HepG2 (cell line): Measurements from ENCODE around the gene PSMD9. TPM values are rescaled to one million over a fixed set of nuclear protein-coding genes. Genes with fewer than 3 reads are reported as not detected.
A peak's percentile ranks its signal among the peaks of the same experiment; 100 is the strongest.

Experiments used
- ARID4A ChIP-seq: sonication (generic); formaldehyde crosslinking; IDR thresholded peaks from 2 replicates; pipeline ENCODE4 v1.5.0; 2020; ENCODE audit warnings: mild to moderate bottlenecking, missing genetic modification reagents, borderline replicate concordance
- ELK4 ChIP-seq: sonication (generic); formaldehyde crosslinking; IDR thresholded peaks from 2 replicates; pipeline ENCODE4 v1.9.0; 2021; ENCODE audit warnings: missing genetic modification reagents, borderline replicate concordance
- HIC2 ChIP-seq: sonication (generic); formaldehyde crosslinking; IDR thresholded peaks from 2 replicates; pipeline ENCODE4 v1.9.0; 2022; ENCODE audit warnings: low read depth, missing genetic modification reagents
- HNF1B ChIP-seq: sonication (generic); formaldehyde crosslinking; IDR thresholded peaks from 2 replicates; pipeline ENCODE4 v1.5.1; 2020; ENCODE audit warnings: mild to moderate bottlenecking, moderate library complexity, missing genetic modification reagents
- MAZ ChIP-seq, 2 experiments: sonication (generic) in 1 of 2; formaldehyde crosslinking in 1 of 2; IDR thresholded peaks; 2 replicates each; pipeline versions ENCODE4 v1.5.0 to v1.6.1; 2012 to 2020; ENCODE audit warnings: low read depth in 2 of 2, mild to moderate bottlenecking in 2 of 2, borderline replicate concordance in 1 of 2, improper control_type of control experiment in 1 of 2, low read length in 1 of 2, missing genetic modification reagents in 1 of 2, moderate library complexity in 1 of 2
- MIER3 ChIP-seq: IDR thresholded peaks from 2 replicates; pipeline ENCODE4 v1.6.1; 2016; ENCODE audit warnings: missing compliant biosample characterization, borderline replicate concordance
- MXD4 ChIP-seq: IDR thresholded peaks from 2 replicates; pipeline ENCODE4 v1.6.1; 2016; ENCODE audit warnings: mild to moderate bottlenecking, missing biosample characterization, missing genetic modification reagents
- PAXIP1 ChIP-seq: sonication (generic); formaldehyde crosslinking; conservative IDR thresholded peaks from 2 replicates; pipeline ENCODE4 v1.4.0; 2020; ENCODE audit warnings: mild to moderate bottlenecking, missing genetic modification reagents, moderate library complexity
- PHF21A ChIP-seq: sonication (generic); formaldehyde crosslinking; IDR thresholded peaks from 2 replicates; pipeline ENCODE4 v1.5.0; 2020; ENCODE audit warnings: mild to moderate bottlenecking, missing genetic modification reagents
- POLR2AphosphoS5 ChIP-seq: IDR thresholded peaks from 2 replicates; pipeline ENCODE4 v1.6.1; 2012; ENCODE audit warnings: low read depth, low read length
- SOX5 ChIP-seq: IDR thresholded peaks from 2 replicates; pipeline ENCODE4 v1.6.1; 2016; ENCODE audit warnings: borderline replicate concordance
- SRSF1 ChIP-seq: fragments of 200-400 bp; formaldehyde crosslinking; optimal IDR thresholded peaks from 2 replicates; pipeline ENCODE3; 2017; ENCODE audit warnings: mild to moderate bottlenecking, low read depth, low read length, moderate library complexity
- ZNF292 ChIP-seq: sonication (generic); formaldehyde crosslinking; IDR thresholded peaks from 2 replicates; pipeline ENCODE4 v1.8.1; 2022; ENCODE audit warnings: mild to moderate bottlenecking, low read depth, missing genetic modification reagents, borderline replicate concordance
- polyA plus RNA-seq, 8 experiments: library from polyadenylated mRNA; depleted of rRNA in 3 of 8; stranded (reverse) in 7 of 8; unstranded in 1 of 8; fragments of >200 nt; fragmentation: Illumina TruSeq in 4 of 8; extraction: Trizol in 4 of 8; gene quantifications; 2 replicates each; pipeline versions ENCODE4 v1.2.1 to v1.2.3, GENCODE V29; 2011 to 2016; ENCODE audit warnings: low read depth in 4 of 8, missing spikeins in 1 of 8, mixed read lengths in 1 of 8; ENCODE audit not compliant: insufficient read depth in 1 of 8
- total RNA-seq, 5 experiments: library from RNA; depleted of rRNA; stranded (reverse); fragments of >200 nt; fragmentation: Illumina TruSeq; extraction: Trizol; gene quantifications; 2 replicates each; pipeline ENCODE4 v1.2.3, GENCODE V29; 2016; ENCODE audit warnings: low read depth in 1 of 5

Gene PSMD9
- total and polyA plus RNA-seq, 2 of the 13 experiments (the other 11 are each of a cell fraction or from before 2014, with no cell fraction given) = 41.4 to 61.1 TPM

- TF ChIP-seq ARID4A (no peak), PHF21A (CRISPR knock-in tag) (no peak), SRSF1 (no peak), HIC2 (CRISPR knock-in tag) (peak; percentile 72; the same call in 1 of the 2 replicates), PAXIP1 (peak; percentile 53), MAZ (IDR thresholded peaks at IDR 0.05; ENCODE audit: borderline replicate concordance, low read depth, low read length) (0 out of 2 replicates have a peak, but pooled peaks have one; percentile 30), MAZ (CRISPR knock-in tag; IDR thresholded peaks at IDR 0.05; ENCODE audit: low read depth) (no peak), ELK4 (CRISPR knock-in tag) (no peak), SOX5 (0 out of 2 replicates have a peak, but pooled peaks have one; percentile 19), MXD4 (CRISPR knock-in tag) (no peak), ZNF292 (CRISPR knock-in tag) (peak; percentile 57; the same call in 1 of the 2 replicates), HNF1B (0 out of 2 replicates have a peak, but pooled peaks have one; percentile 16), POLR2AphosphoS5 (peak; percentile 47; the same call in 1 of the 2 replicates), MIER3 (CRISPR knock-in tag) (peak; percentile 63; the same call in 1 of the 2 replicates)
Measured at GRCh38 chr12:121860257-121860656, 28.3 kb upstream of the PSMD9 start (continued).
